Smooth muscle cell (in vitro differentiated cells): ENCODE data around the gene AKT3. TPM values are rescaled to one million over a fixed set of nuclear protein-coding genes. Genes with fewer than 3 reads are reported as not detected.

Experiments
- DNase-seq: peaks from one replicate; lab custom pipeline; 2025; ENCODE audit not compliant: unreplicated experiment; lab: John Stamatoyannopoulos, UW
- H2AFZ ChIP-seq: fragments of 200-600 bp; sonication (generic); 2 replicates; pipeline ENCODE4 v1.6.0; 2016; ENCODE audit warnings: antibody characterized with exemption, low read depth, mild to moderate bottlenecking
- H3F3A ChIP-seq: fragments of 200-600 bp; sonication (generic); 2 replicates; pipeline ENCODE4 v1.6.0; 2017; ENCODE audit warnings: antibody characterized with exemption, low read depth
- H3K27ac ChIP-seq: fragments of 200-600 bp; sonication (generic); 2 replicates; pipeline ENCODE4 v1.5.1; 2016; ENCODE audit warnings: low read depth, mild to moderate bottlenecking
- H3K27me3 ChIP-seq: fragments of 200-600 bp; sonication (generic); 2 replicates; pipeline ENCODE4 v1.6.1; 2016; ENCODE audit warnings: low read depth, mild to moderate bottlenecking
- H3K36me3 ChIP-seq: fragments of 200-600 bp; sonication (generic); 2 replicates; pipeline ENCODE4 v1.5.1; 2016; ENCODE audit warnings: low read depth
- H3K4me1 ChIP-seq: fragments of 200-600 bp; sonication (generic); 2 replicates; pipeline ENCODE4 v1.5.1; 2016; ENCODE audit warnings: low read depth
- H3K4me2 ChIP-seq: fragments of 200-600 bp; sonication (generic); 2 replicates; pipeline ENCODE4 v1.6.0; 2016; ENCODE audit warnings: mild to moderate bottlenecking
- H3K4me3 ChIP-seq: fragments of 200-600 bp; sonication (generic); 2 replicates; pipeline ENCODE4 v1.5.1; 2016; ENCODE audit warnings: mild to moderate bottlenecking
- H3K79me2 ChIP-seq: fragments of 200-600 bp; sonication (generic); 2 replicates; pipeline ENCODE4 v1.6.0; 2016; ENCODE audit warnings: low read depth, mild to moderate bottlenecking
- H3K9ac ChIP-seq: fragments of 200-600 bp; sonication (generic); 2 replicates; pipeline ENCODE4 v1.6.0; 2016; ENCODE audit warnings: low read depth
- H3K9me3 ChIP-seq: fragments of 200-600 bp; sonication (generic); replicated peaks from 2 replicates; pipeline ENCODE4 v1.5.1; 2016; ENCODE audit warnings: low read depth
- H4K20me1 ChIP-seq: fragments of 200-600 bp; sonication (generic); 2 replicates; pipeline ENCODE4 v1.6.0; 2016; ENCODE audit warnings: low read depth
- CTCF ChIP-seq: fragments of 200-600 bp; sonication (generic); IDR thresholded peaks from 2 replicates; pipeline ENCODE4 v1.5.1; 2017; ENCODE audit warnings: borderline replicate concordance, mild to moderate bottlenecking, antibody characterized with exemption; ENCODE audit not compliant: insufficient read depth, poor library complexity, severe bottlenecking
- WGBS: methylation state at CpG from one replicate; pipeline ENCODE4 v1.1.7; 2016; ENCODE audit warnings: low lambda C conversion rate; 5-methylcytosine and 5-hydroxymethylcytosine counted together
- polyA plus RNA-seq: library from polyadenylated mRNA; unstranded; fragments of >200 nt; fragmentation: Nextera tagmentation; extraction: Ambion mirVana; gene quantifications from 2 replicates; pipeline ENCODE4 v1.2.1, GENCODE V29; 2016
- total RNA-seq: library from RNA; depleted of rRNA; stranded (reverse); fragments of >200 nt; gene quantifications from 2 replicates; pipeline ENCODE4 v1.2.3, GENCODE V29; 2014

The AKT3 gene
- total and polyA plus RNA-seq, 2 experiments from 2014 or later = 5.5 to 32.3 TPM

DNA sequence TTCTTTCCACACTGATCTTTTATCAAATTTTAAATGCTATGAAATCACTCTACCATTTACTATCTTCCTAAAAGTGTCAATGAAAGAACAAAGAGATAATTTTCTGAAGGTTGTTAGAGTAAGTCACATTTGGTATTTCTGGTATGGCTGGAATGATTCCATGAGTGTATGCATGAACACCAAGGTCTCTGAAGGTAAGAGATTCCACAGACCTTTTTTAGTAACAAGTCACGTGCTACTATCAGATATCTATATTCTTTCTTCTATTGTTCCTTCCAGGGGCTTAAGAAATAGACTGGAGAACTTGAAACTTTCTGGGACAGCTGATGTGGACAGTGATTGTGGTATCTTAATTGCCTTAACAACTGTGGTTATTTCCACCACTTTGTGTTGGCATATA, 329.2 kb downstream of the AKT3 start:
- no peak for DNase-seq
- Histone ChIP-seq H3F3A (no peaks in the 10 kb centered on the region), H3K79me2 (no peaks in the 10 kb centered on the region), H3K27me3 (no peaks in the 10 kb centered on the region), H2AFZ (no peak overlapping the region), H3K9ac (no peak overlapping the region), H3K9me3 (peaks cover 4% of the 10 kb centered on the region), H3K4me2 (no peak overlapping the region), H4K20me1 (no peaks in the 10 kb centered on the region), H3K27ac (no peak overlapping the region), H3K4me3 (no peak overlapping the region), H3K36me3 (peaks cover 4% of the 10 kb centered on the region), H3K4me1 (peaks cover 5% of the 10 kb centered on the region)
- 50% methylated on average over 1 of the region's 1 CpG for WGBS
- TF ChIP-seq CTCF = no peak

DNA sequence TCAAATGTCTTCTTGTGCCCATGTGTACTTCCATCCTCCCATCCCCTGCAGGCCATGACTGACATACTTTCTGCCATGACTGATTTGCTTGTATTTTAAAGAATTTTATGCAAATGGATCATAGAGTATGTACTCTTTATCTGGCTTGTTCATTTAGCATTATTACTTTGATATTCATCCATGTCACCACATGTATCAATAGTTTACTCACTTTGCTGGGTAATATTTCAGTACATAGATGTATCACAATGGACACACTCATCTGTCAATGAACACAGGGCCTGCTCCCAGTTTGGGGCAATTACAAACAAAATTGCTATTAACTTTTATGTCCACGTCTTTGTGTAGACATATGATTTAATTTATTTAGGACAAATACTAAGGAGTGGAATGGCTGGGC, 335.1 kb downstream of the AKT3 start:
- H3K4me1 ChIP-seq = peaks cover 12% of the 10 kb centered on the region
- WGBS = 100% methylated on average over 1 of the region's 1 CpG

DNA sequence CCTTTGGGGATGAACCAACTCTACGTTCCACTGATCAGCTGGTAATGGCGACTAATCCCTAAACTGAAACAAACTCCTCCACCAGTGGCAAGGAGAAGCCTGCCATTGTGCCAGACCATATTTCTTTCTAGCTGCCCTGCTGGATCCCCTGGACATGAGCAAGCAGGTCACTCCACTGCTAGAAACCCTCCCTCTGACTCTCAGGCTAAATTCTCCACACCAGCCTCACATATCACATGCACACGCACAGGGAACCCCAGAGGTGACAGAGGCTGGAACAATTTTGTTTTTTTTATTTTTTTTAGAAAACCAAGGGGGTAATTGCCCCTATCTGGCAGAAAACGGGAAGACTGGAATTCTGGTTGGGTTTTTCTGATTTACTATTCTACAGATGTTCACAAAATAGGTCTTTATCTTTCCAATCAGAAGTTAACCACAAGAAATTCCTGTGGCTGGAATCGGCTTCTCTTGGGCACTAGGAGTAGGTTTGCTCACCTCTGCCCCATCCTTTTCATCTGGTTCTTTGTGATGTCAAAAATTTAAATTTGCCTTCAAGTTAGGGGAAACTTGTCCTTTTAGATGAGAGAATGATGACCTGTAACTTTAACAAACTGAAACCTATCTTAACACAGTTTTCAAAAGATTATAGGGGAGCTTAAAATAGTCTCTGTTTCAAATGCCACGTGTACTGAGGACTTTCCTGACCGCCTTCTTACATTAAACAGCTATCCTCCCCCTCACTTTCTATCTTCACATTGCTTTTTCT, 336.1 kb downstream of the AKT3 start:
- Histone ChIP-seq H4K20me1 (no peaks in the 10 kb centered on the region), H3K27me3 (no peaks in the 10 kb centered on the region), H3K4me2 (peak overlapping the region; percentile 67), H3K27ac (peak overlapping the region; percentile 26), H3K4me1 (peaks cover 12% of the 10 kb centered on the region), H3K9ac (peak overlapping the region; percentile 11), H3F3A (no peaks in the 10 kb centered on the region), H3K4me3 (no peak overlapping the region), H3K36me3 (no peaks in the 10 kb centered on the region), H2AFZ (no peak overlapping the region), H3K79me2 (no peaks in the 10 kb centered on the region), H3K9me3 (peaks cover 4% of the 10 kb centered on the region)
- TF ChIP-seq CTCF = no peak
- DNase-seq = no peak
- WGBS = 30% methylated on average over 7 of the region's 7 CpGs

More for the DNA sequence above, 335.1 kb downstream of the AKT3 start:
- Histone ChIP-seq H3K9me3 (peaks cover 4% of the 10 kb centered on the region), H3F3A (no peaks in the 10 kb centered on the region), H3K36me3 (no peaks in the 10 kb centered on the region), H3K27me3 (no peaks in the 10 kb centered on the region), H3K4me2 (peak overlapping the region; percentile 67), H3K79me2 (no peaks in the 10 kb centered on the region), H2AFZ (no peak overlapping the region), H3K4me3 (no peak overlapping the region), H3K9ac (no peak overlapping the region), H4K20me1 (no peaks in the 10 kb centered on the region), H3K27ac (no peak overlapping the region)
- no peak for DNase-seq
- TF ChIP-seq CTCF = no peak

DNA sequence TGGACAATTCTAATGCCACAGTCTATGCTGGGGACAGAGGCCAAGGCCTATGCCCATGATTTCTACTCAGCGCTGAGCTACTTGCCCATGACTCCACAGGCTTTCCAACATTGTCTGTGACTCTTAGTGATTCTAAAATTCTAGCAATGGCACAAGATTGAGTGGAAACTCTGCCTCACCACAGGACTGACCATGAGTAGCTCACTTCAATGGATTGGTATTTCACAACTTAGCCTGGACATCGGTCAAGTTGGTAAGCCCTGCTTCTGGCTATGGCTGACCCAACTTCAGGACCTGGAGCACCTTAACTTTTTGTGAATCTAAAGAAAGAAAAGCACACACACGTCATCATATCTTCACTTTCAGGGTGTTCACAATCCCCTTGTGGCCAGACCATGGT, 339.1 kb downstream of the AKT3 start:
- WGBS = 89% methylated on average over 3 of the region's 3 CpGs
- Histone ChIP-seq H3K4me2 (no peak overlapping the region), H3F3A (no peaks in the 10 kb centered on the region), H3K4me3 (no peak overlapping the region), H3K4me1 (peaks cover 12% of the 10 kb centered on the region), H3K79me2 (no peaks in the 10 kb centered on the region), H2AFZ (no peak overlapping the region), H3K27me3 (no peaks in the 10 kb centered on the region), H4K20me1 (no peaks in the 10 kb centered on the region), H3K9me3 (no peaks in the 10 kb centered on the region), H3K36me3 (no peaks in the 10 kb centered on the region), H3K27ac (no peak overlapping the region), H3K9ac (no peak overlapping the region)
- no peak for DNase-seq
- TF ChIP-seq CTCF = no peak
